A172 (cell line): ENCODE data around the gene OTULIN. TPM values are rescaled to one million over a fixed set of nuclear protein-coding genes. Genes with fewer than 3 reads are reported as not detected.
A peak's percentile ranks its signal among the peaks of the same experiment; 100 is the strongest.

Source experiments
- DNase-seq: peaks from one replicate; pipeline ENCODE4 v3.0.0-alpha.2; 2015; ENCODE audit warnings: low spot score
- total RNA-seq: library from RNA; depleted of rRNA; stranded (reverse); fragments of >200 nt; shearing (Covaris generic); gene quantifications from 2 replicates; pipeline ENCODE4 v1.2.3, GENCODE V29; 2014

The OTULIN gene
- total RNA-seq, 1 experiment from 2014 or later, result 34.4 TPM

- no peak for DNase-seq
These were observed 3.7 kb downstream of the OTULIN start for GRCh38 chr5:14668181-14668591.

- no peak for DNase-seq
These were observed 4.9 kb downstream of the OTULIN start for GRCh38 chr5:14669415-14669814.

GRCh38 chr5:14669975-14670374 is 5.5 kb downstream of the OTULIN start:
- peak; percentile 32 for DNase-seq

- peak; percentile 29 for DNase-seq
These were observed 6.9 kb downstream of the OTULIN start for GRCh38 chr5:14671414-14671813.

GRCh38 chr5:14672082-14672481 is 7.6 kb downstream of the OTULIN start:
- DNase-seq, result no peak

GRCh38 chr5:14672484-14673394 is 8.2 kb downstream of the OTULIN start:
- DNase-seq, result peak; percentile 18

- DNase-seq, result no peak
These were observed 8.9 kb downstream of the OTULIN start for GRCh38 chr5:14673443-14673842.

- DNase-seq, result no peak
These were observed 10.7 kb downstream of the OTULIN start for GRCh38 chr5:14674983-14675854.

- no peak for DNase-seq
These were observed 11.4 kb downstream of the OTULIN start for GRCh38 chr5:14675865-14676300.

GRCh38 chr5:14676320-14676719 is 11.8 kb downstream of the OTULIN start:
- DNase-seq, result peak; percentile 82

- no peak for DNase-seq
These were observed 14.3 kb downstream of the OTULIN start for GRCh38 chr5:14678773-14679334.

- DNase-seq, result no peak
These were observed 15.1 kb downstream of the OTULIN start for GRCh38 chr5:14679595-14679994.

- no peak for DNase-seq
These were observed 16.8 kb downstream of the OTULIN start for GRCh38 chr5:14681236-14681752.

GRCh38 chr5:14683906-14684455 is 19.5 kb downstream of the OTULIN start:
- DNase-seq, result no peak

GRCh38 chr5:14684757-14685156 is 20.2 kb downstream of the OTULIN start:
- no peak for DNase-seq

GRCh38 chr5:14685757-14686156 is 21.2 kb downstream of the OTULIN start:
- peak; percentile 55 for DNase-seq

- DNase-seq, result no peak
These were observed 22.0 kb downstream of the OTULIN start for GRCh38 chr5:14686517-14686916.

GRCh38 chr5:14687023-14687665 is 22.6 kb downstream of the OTULIN start:
- no peak for DNase-seq

- no peak for DNase-seq
These were observed 28.6 kb downstream of the OTULIN start for GRCh38 chr5:14693070-14693469.

GRCh38 chr5:14695152-14695551 is 30.6 kb downstream of the OTULIN start:
- no peak for DNase-seq

GRCh38 chr5:14696057-14696456 is 31.5 kb downstream of the OTULIN start:
- DNase-seq, result no peak
